BJ (cell line): ENCODE measurements around the gene SH2B3. TPM values are rescaled to one million over a fixed set of nuclear protein-coding genes. Genes with fewer than 3 reads are reported as not detected.

Experiments used
- CTCF ChIA-PET: fragments of 350-600 bp; formaldehyde crosslinking; extraction: SDS; loops from one replicate; lab custom pipeline; 2021; ENCODE audit warnings: antibody characterized with exemption, inconsistent platforms; lab: Yijun Ruan, JAX
- POLR2A ChIA-PET: fragments of 300-600 bp; sonication (Branson Sonifier 250); formaldehyde crosslinking; extraction: SDS; loops from one replicate; lab custom pipeline; 2021; ENCODE audit warnings: antibody characterized with exemption; lab: Charles Lee
- DNase-seq: peaks from one replicate; pipeline ENCODE4 v3.0.0-alpha.2; 2011; ENCODE audit warnings: low read depth
- H3K27me3 ChIP-seq: 2 replicates; pipeline ENCODE4 v1.6.0; 2011; ENCODE audit warnings: low read length; ENCODE audit not compliant: control insufficient read depth, insufficient read depth
- H3K36me3 ChIP-seq: 2 replicates; pipeline ENCODE4 v1.5.1; 2011; ENCODE audit warnings: low read length; ENCODE audit not compliant: control insufficient read depth, insufficient read depth
- H3K4me3 ChIP-seq: 2 replicates; pipeline ENCODE4 v1.5.1; 2011; ENCODE audit warnings: low read depth, mild to moderate bottlenecking, control low read depth, low read length
- polyA plus RNA-seq: library from polyadenylated mRNA; depleted of rRNA; stranded (reverse); fragments of >200 nt; gene quantifications from 2 replicates; pipeline ENCODE4 v1.2.3, GENCODE V29; 2011
- TF ChIP-seq, protein P1 (sequence below): IDR thresholded peaks from 2 replicates; pipeline ENCODE4 v1.5.1; 2011; ENCODE audit warnings: low read depth, mild to moderate bottlenecking, control low read depth, inconsistent platforms, low read length, moderate library complexity; ENCODE audit not compliant: insufficient read depth

SH2B3 gene
- polyA plus RNA-seq, 1 experiment: 19.4 TPM

DNA sequence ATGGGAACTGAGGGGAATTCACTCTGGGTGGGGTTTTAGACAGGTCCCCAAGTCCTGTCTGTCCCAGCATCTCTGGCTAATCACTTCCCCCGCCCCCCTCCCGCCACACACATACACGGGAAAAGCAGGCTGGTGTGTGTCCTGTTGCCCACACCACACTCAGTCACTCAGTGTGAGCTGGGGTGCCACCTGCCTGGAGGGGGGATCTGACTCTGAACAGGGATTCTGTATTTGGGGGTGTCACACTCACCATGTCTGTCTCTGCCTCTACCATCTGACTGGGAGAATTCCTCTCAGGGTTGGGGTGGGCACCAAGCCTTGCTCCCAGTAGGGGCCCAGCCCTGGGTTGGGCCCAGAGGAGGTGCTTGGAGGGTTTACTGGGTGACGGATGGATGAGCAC lies 31.1 kb downstream of the SH2B3 start:
- no peak for DNase-seq
- TF ChIP-seq, protein P1, sequence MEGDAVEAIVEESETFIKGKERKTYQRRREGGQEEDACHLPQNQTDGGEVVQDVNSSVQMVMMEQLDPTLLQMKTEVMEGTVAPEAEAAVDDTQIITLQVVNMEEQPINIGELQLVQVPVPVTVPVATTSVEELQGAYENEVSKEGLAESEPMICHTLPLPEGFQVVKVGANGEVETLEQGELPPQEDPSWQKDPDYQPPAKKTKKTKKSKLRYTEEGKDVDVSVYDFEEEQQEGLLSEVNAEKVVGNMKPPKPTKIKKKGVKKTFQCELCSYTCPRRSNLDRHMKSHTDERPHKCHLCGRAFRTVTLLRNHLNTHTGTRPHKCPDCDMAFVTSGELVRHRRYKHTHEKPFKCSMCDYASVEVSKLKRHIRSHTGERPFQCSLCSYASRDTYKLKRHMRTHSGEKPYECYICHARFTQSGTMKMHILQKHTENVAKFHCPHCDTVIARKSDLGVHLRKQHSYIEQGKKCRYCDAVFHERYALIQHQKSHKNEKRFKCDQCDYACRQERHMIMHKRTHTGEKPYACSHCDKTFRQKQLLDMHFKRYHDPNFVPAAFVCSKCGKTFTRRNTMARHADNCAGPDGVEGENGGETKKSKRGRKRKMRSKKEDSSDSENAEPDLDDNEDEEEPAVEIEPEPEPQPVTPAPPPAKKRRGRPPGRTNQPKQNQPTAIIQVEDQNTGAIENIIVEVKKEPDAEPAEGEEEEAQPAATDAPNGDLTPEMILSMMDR: no peak
- H3K4me3 ChIP-seq: no peak overlapping the region
- H3K36me3 ChIP-seq: peaks cover 1% of the 10 kb centered on the region
- CTCF ChIA-PET: interaction anchor here (2.2 kb wide), 1 partner anchor 40 kb away, joined by 13 read pairs; no protein-coding TSS in a partner anchor
- POLR2A ChIA-PET: no interaction called here
- H3K27me3 ChIP-seq: no peaks in the 10 kb centered on the region

DNA sequence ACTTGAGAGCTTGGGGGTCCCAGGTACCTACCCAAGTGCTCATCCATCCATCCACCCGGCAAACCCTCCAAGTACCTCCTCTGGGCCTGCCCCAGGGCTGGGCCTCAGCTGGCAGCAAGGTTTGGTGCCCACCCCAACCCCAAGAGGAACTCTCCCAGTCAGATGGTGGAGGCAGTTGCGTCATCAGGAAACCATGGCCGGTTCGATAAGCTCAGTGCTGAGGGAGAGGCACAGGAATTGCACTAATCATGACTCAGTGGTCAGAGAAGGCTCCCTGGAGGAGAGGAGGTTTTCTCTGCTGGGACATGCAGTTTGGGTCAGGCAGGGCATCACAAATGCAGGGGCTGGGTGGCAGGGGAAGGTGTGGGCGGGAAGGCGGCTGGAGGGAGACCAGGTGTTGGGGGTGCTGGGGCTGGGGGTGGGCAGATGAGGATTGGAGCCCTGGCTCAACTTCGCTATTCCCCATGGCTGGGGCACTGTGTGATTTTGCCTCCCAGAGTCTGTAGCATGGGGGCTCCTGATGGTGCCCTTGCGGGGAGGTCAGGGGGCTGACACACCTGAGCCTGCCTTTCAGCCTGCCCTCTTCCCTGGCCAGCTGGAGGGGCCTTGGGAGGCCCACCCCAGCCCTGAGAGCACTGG lies 32.2 kb downstream of the SH2B3 start:
- DNase-seq: no peak
- TF ChIP-seq, protein P1: no peak
- Histone ChIP-seq H3K36me3 (peaks cover 9% of the 10 kb centered on the region), H3K27me3 (no peaks in the 10 kb centered on the region), H3K4me3 (no peak overlapping the region)
- ChIA-PET POLR2A (no interaction called here), CTCF (interaction anchor here (0.8 to 2.2 kb wide), 3 partner anchors 14 to 41 kb away, joined by 3 to 13 read pairs (median 5); no protein-coding TSS in a partner anchor)

DNA sequence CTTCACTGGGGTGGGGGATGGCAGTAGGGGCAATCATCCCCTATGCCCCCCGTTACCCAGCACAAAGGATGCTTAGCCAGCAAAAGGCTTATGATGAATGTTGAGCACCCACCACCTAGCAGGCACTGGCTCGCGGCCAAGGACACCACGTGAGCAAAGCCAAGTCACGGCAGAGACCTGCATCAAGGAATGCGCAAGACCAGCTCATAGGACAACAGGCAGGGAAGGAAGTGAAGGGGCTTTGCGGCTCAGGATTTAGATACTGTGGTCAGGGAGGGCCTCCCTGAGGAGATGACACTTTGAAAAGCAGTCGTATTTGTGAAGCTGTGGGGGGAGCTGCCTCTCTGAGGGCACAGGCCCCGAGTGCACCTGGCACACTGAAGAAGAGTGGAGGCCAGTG lies 32.8 kb downstream of the SH2B3 start:
- ChIA-PET POLR2A (interaction anchor here (0.6 kb wide), 1 partner anchor 45 kb away, joined by 3 read pairs; no protein-coding TSS in a partner anchor), CTCF (interaction anchor here (0.6 to 2.2 kb wide), 3 partner anchors 14 to 68 kb away, joined by 3 to 13 read pairs (median 3); no protein-coding TSS in a partner anchor)
- TF ChIP-seq, protein P1: no peak
- no peak for DNase-seq
- Histone ChIP-seq H3K4me3 (no peak overlapping the region), H3K27me3 (no peaks in the 10 kb centered on the region), H3K36me3 (peaks cover 12% of the 10 kb centered on the region)

DNA sequence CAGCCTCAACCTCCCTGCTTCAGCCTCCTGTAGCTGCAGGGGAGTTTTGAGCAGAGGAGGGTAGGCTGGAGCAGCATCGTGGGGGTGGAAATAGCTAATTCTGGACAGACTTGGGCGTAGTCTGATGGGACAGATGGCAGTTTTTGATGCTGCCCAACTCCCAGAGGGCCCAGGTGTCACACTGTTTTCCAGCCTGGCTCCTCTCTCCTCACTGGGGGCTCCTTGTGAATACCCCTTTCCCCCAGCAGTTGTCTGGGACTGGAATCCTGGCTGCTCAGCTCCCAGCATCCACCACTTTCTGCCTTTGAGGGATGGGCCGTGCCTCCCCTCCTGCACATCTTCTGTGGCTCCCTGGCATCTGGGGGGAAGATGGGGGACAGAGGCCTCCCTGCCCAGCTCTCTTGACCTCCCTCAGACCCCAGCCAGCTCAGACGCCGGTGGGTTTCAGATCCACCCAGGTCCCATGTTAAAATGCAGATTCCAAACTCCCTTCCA lies 34.0 kb downstream of the SH2B3 start:
- ChIA-PET CTCF (interaction anchor here (0.7 kb wide), 1 partner anchor 43 kb away, joined by 6 read pairs; no protein-coding TSS in a partner anchor), POLR2A (interaction anchor here (0.5 kb wide), 1 partner anchor 251 kb away, joined by 3 read pairs; no protein-coding TSS in a partner anchor)
- Histone ChIP-seq H3K36me3 (peaks cover 13% of the 10 kb centered on the region), H3K27me3 (no peaks in the 10 kb centered on the region), H3K4me3 (no peak overlapping the region)
- TF ChIP-seq, protein P1: no peak
- no peak for DNase-seq

GRCh38 chr12:111440152-111440551 lies 34.4 kb downstream of the SH2B3 start:
- ChIA-PET POLR2A (interaction anchor here (0.5 kb wide), 1 partner anchor 250 kb away, joined by 3 read pairs; no protein-coding TSS in a partner anchor), CTCF (interaction anchor here (0.7 to 4.1 kb wide), 2 partner anchors 11 to 43 kb away, joined by 6 to 24 read pairs; no protein-coding TSS in a partner anchor)

More at GRCh38 chr12:111440152-111440551, 34.4 kb downstream of the SH2B3 start:
- no peak overlapping the region for H3K4me3 ChIP-seq
- TF ChIP-seq, protein P1: no peak
- H3K36me3 ChIP-seq: peaks cover 15% of the 10 kb centered on the region
- DNase-seq: no peak
- no peaks in the 10 kb centered on the region for H3K27me3 ChIP-seq
